HG03469 (cell line): ENCODE measurements around the gene MLH1.
"Not testable (repeated sequence)": the region's sequence is repeated elsewhere in the genome, so short reads cannot be mapped to it uniquely, and the experiment has no call there.

Experiments
- ATAC-seq: cut with Tn5 transposase; IDR thresholded peaks from one replicate; pipeline ENCODE4 v1.9.1; 2021; ENCODE audit warnings: mild to moderate bottlenecking, moderate library complexity, moderate number of reproducible peaks; ENCODE audit not compliant: unreplicated experiment

The MLH1 gene

GRCh38 chr3:36993326-36994283 lies at the start of gene MLH1:
Gene MLH1 (plus strand): TSS chr3:36993518. CDS start chr3:36993548, 30 bp downstream.
- ATAC-seq, result peak; percentile 90

GRCh38 chr3:36943601-36944000 lies 49.7 kb upstream of the MLH1 start:
- no peak for ATAC-seq

- peak; percentile 20 for ATAC-seq
These were observed 49.2 kb upstream of the MLH1 start for GRCh38 chr3:36944012-36944640.

GRCh38 chr3:36944641-36945270 lies 48.6 kb upstream of the MLH1 start, which contains the start of gene TRANK1:
Gene TRANK1 (minus strand): TSS chr3:36945054. CDS start chr3:36944809, 245 bp downstream.
- ATAC-seq, result peak; percentile 75

GRCh38 chr3:36945333-36945980 lies 47.9 kb upstream of the MLH1 start:
- no peak for ATAC-seq

GRCh38 chr3:36947814-36948213 lies 45.5 kb upstream of the MLH1 start:
- not testable (repeated sequence) for ATAC-seq

GRCh38 chr3:36954452-36955134 lies 38.7 kb upstream of the MLH1 start:
- ATAC-seq, result no peak

GRCh38 chr3:36956155-36956554 lies 37.2 kb upstream of the MLH1 start:
- ATAC-seq, result no peak

GRCh38 chr3:36957063-36957462 lies 36.3 kb upstream of the MLH1 start:
- ATAC-seq, result no peak

GRCh38 chr3:36957862-36958686 lies 35.2 kb upstream of the MLH1 start:
- ATAC-seq, result no peak

GRCh38 chr3:36959821-36960220 lies 33.5 kb upstream of the MLH1 start:
- ATAC-seq, result no peak

GRCh38 chr3:36960502-36960901 lies 32.8 kb upstream of the MLH1 start:
- no peak for ATAC-seq

- not testable (repeated sequence) for ATAC-seq
These were observed 30.3 kb upstream of the MLH1 start for GRCh38 chr3:36963008-36963407.

- no peak for ATAC-seq
These were observed 29.0 kb upstream of the MLH1 start for GRCh38 chr3:36964331-36964730.

- ATAC-seq, result no peak
These were observed 28.5 kb upstream of the MLH1 start for GRCh38 chr3:36964817-36965216.

GRCh38 chr3:36965440-36965839 lies 27.9 kb upstream of the MLH1 start:
- ATAC-seq, result no peak

- no peak for ATAC-seq
These were observed 24.2 kb upstream of the MLH1 start for GRCh38 chr3:36969085-36969484.

GRCh38 chr3:36969540-36970432 lies 23.5 kb upstream of the MLH1 start:
- peak; percentile 99 for ATAC-seq
